Renal cortex interstitium (tissue), 11 donors: Measurements from ENCODE around the gene GNAQ. TPM values are rescaled to one million over a fixed set of nuclear protein-coding genes. Genes with fewer than 3 reads are reported as not detected.
"Not testable (repeated sequence)": the region's sequence is repeated elsewhere in the genome, so short reads cannot be mapped to it uniquely, and the experiment has no call there.

Source experiments
- DNase-seq, 11 donors: peaks; one replicate each; pipeline ENCODE4 v3.0.0-alpha.2; 2013; ENCODE audit warnings: low read depth in 9 of 11, low spot score in 4 of 11; ENCODE audit errors: extremely low read depth in 1 of 11
- polyA plus RNA-seq, 3 donors: library from polyadenylated mRNA; unstranded; fragments of 120-200 nt; gene quantifications; one replicate each; pipeline ENCODE4 v1.2.1, GENCODE V29; 2013; ENCODE audit not compliant: insufficient read length in 3 of 3

Gene GNAQ
- polyA plus RNA-seq, 3 donors: 58.9 to 65.1 (median 60.5) TPM

DNA sequence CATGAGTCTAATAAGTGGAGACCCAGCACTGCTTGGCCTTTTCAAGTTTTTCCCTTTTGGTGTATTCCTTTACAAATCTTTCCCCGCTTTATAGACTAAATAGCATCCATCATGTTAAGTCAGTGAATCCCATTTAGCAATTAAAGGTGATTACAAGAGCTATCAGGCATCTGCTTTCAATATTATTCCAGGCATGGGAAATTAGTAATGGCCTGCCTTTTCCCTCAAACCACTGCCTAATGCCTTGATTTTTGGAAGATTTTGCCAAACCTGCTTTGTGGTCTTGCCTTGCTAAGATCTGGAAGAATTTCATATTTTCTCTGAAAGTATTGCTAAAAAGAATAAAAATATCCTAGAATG, 280.6 kb downstream of the GNAQ start:
- no peak for DNase-seq

DNA sequence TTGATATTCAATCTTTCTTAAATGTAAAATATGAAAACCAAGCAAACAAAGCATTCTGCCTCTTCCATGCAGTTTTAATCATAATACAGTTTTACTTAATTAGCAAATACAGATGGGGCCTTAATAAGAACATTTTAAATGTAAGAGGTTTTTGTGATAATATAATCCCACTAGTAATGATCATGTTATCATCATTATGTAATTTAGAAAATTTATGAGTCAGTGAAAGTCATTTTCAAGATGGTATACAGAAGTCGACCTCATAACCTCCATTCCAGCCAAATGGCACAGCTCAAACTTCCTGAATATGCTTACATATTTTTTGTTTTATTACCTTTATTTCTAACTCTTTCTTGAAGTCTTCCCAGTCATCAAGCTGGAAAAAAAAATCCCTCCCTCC, 281.3 kb downstream of the GNAQ start:
- DNase-seq: no peak

DNA sequence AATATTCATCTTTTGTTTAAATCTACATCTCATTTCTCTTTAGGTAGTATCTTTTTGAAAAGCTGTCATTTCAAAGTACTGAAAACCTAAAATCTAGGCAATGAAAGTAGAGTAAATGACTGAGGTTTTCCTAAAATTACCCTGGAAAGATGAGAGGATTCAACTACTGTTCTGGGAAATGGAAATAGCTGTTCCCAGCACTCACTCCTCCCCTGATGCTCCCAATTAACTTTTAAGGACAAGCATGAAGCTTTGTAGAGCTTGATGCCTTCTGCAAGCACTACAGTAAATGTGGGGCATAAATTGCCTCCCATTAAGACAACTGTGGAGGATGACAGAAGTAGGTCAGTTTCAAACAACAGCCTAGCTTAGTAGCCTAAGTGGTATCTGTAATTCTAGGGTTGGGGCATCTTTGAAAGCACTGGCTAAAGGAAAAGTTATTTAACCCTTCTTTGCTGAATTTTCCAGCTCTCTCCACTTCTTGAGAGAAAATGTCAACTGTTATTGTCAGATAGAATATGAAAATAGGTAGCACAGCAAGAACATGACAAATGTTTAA, 283.3 kb downstream of the GNAQ start:
- DNase-seq: no peak

DNA sequence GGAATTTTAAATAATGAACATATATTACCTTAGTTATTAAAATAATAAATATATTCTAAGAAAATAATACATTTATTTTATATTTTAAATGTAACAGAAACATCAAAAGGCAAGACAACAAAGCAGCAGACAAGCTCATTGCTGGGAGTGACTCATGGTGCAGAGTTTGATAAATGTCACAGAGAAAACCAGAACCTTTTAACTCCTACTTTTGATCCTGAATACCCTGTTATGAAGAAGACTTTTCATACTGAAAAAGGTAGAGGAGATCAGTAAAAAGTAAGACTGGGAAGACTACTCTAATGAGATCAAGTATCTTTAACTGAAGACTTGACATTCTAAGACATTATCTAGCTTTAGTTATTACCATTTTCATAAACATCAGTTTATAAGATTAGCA, 284.4 kb downstream of the GNAQ start:
- no peak for DNase-seq

DNA sequence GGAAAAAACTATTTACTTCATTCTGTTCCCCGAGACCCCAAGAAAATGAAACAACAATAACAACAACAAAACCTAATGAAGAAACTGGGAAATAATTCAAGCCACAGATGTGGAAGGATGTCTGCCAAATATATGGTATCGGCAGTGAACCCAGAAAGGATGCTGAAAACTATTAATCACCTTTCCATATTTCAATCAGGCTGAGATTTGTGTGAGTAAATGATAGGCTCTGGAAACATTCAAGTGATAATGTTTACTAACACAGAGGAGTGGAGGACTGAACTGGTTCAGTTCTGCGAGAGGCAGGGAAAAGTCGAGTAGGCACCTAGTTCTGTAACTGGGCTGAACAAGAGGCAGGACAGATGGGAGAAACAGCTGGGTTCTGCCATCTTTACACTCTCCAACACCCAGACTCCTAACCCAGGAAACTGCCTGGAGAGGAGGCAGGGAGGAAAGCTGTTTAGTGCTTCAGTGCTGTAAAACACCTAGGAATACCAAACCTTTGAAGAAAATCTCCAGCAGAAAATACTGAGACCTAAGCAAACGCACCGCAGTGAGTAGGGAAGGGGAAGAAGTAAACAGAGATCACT, 286.7 kb downstream of the GNAQ start:
- no peak for DNase-seq

DNA sequence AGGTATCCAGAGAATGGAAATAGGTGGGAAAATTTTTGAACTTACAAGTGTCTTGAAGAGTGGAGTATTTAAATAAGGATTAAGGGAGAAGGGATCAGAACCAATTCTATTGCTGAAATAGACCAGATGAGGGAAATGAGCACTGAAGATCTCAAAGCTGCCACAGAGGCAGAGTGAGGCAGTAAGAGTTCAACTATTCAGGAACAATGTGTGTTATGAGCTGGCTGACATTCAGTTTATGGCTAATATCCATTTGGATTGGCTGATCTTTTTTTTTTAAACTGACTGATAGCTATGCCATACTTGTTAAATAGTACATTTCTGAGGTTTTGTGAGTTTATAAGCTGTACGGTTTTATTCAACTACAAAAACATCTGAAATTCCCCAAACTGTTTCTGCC, 288.2 kb downstream of the GNAQ start:
- no peak for DNase-seq

DNA sequence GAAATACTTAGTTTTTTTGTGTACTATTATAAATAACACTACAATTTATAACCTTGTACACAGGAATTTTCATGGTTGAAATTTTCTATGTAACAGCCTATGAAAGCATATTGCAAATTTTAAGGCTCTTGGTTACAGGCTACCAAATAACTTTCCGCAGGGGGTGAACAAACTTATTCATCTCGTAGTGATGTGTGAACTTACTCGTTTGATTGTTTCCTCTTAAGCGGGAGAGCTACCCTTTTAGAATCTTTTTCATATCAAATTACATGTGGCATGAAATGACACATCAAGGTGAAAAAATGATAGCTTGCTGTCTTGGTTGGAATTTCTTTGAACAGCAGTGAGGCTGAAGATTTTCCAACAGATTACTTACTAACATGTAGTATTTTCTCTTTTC, 292.7 kb downstream of the GNAQ start:
- DNase-seq: no peak

DNA sequence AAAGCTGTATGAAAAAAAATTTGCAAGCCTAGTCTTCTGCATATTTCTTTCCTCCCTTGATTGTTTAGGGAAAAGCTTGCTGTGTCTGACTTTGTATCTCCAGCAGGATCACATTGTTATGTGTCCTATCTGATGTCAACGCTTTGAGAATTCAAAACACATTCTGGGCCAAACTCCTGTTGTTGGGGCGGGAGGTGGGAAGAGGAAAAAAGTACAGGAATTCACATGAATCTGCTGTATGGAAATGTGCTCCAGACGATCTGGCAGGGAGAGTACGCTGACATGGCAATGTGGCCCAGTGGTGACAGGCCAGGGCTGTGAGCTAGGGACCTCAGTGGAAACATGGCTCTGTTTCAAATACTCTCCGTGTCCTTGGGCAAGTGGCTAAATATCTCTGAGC, 296.1 kb downstream of the GNAQ start:
- no peak for DNase-seq

DNA sequence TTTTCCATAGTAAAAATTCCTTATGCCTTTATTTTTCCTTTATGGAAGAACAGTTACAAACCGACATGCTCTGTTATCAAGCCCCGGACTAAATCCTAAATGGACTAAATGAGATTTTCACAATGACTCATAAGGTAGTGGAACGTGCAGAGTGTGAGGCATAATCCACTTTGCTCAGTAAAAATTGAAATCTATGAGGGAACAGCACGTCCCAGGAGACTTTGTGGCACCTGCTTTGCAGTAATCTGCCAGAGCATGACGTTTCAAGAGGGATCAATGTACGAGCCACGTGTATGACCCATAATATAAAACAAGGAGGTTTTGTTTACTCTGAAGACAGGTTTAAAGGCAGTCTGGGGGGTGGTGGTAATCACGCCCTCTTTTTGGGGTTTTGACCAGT, 299.7 kb downstream of the GNAQ start:
- no peak for DNase-seq

DNA sequence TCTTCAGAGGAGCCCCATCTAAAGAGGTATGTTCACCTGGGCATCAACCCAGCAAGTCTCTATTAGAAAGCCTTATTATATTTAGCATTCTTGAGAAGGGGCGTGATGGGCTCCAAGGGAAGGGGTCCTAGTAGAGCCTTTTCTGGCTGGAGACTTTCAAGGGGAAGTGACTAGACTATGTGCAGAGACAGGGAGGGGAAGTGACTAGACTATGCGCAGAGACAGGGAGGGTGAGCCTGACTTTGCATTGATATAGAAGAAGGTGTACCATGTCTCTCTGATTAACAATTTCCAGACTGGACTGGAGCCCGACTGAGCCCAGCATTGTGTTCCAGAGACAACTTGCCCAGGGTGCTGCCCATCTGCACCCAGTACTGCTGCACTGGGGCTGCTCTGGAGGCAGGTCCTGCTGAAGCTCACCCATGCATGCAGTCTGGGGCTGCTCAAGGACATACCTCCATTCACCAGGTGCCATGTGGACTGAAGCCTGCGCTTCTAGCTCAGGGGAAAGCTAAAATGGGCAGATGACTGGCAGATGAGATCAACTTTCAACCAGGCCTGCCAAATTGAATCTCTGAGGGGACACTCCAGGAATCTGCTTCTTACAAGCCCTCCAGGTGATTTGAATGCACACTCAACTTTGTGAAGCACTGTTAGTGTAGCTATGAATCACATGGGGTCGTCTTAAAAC, 300.5 kb downstream of the GNAQ start:
- no peak for DNase-seq

DNA sequence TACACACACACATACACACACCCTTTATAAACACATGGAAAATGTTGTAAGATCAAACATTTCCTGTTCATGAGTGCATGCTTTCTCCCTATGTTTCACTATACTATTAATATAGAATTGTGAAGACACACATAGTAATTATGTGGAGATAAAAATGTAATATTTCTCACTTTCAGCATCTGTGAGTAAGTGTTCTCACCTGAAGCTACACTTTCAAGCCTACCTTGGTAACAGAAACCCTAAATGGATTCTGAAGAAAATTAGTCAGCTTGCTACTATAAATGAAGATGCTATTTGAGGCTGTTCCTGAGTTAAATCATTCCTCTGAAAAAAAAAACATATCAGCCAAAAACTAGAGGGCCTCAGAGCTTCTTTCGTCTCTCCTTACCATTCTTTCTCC, 302.4 kb downstream of the GNAQ start:
- no peak for DNase-seq

DNA sequence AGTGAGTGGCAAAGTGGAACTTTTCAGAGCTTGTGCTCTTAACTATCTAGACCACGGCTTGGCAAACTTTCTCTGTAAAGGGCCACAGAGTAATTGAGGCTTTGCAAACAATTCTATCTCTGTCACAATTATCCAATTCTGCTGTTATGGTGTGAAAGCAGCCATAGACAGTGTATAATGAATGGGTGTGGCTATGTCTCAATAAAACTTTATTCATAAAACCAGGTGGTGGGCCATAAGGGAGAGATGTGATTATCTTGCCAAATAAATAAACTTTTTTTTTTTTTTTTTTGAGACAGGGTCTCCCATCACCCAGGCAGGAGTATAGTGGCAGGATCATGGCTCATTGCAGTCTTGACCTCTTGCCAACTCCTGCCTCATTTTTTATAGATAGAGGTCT, 304.8 kb downstream of the GNAQ start:
- DNase-seq: no peak

DNA sequence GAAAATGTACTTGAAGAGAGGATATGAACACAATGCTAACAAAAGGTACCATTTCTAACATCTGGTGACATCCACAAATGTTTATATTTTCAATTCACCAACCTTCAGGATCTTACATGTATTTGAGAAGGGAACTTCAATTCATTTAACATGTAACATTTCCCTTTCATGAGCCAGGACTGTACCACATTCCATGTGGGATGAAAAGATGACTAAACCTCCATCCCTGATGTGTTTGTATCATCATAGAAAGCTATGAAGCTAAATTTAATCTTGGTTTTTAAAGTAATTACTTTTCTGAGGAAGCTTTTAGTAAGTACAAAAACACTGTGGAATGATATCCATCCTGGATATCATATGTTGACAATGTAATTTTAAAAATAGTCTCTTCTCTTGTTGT, 305.3 kb downstream of the GNAQ start:
- DNase-seq: no peak

DNA sequence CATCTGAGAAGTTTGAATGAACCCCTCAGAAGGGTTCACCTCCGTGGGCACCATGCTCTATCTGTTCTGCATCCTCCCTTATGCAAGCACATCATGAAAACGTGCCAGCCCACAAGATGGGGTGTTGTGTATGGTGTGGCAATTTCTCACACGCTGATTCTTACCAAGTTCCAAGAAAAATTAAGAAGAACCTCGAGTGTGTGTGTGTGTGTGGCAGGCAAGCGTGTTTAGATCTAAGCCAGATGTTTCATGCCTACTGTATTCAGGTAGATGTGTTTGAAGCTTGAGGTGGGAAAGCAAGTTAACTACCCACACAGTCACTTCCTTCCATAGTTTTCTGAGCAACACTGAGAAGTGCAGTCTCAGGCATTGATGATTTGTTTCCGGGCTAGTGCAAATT, 305.8 kb downstream of the GNAQ start:
- no peak for DNase-seq

DNA sequence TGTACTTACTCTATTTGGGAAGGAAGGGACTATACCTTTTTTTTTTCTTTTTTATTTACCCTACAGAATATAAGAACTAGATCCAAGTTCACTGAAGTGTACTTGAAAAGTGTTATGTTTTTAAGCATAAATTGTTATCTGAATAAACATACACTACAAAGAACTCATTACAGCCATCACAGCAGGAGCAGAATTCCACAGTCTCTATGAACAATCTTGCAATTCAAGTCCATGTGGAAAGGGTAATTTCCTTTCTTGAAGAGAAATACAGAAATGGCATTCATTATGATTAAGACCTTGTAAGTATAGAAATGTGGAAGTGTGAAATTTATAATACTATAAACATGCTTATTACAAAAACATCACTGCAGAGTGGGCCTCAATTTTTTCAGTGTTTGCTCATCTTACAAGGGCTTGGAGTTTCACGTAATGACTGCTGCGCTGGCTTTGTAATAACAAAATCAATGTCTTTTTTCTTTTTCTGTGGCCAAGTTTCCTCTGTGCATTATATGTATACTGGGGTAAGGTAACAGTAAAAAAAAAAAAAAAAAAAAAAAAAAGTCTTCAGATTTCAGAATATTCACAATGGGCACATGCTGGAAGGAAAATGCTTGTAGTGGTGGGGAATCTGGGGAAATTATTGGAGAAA, 306.4 kb downstream of the GNAQ start:
- DNase-seq: no peak

DNA sequence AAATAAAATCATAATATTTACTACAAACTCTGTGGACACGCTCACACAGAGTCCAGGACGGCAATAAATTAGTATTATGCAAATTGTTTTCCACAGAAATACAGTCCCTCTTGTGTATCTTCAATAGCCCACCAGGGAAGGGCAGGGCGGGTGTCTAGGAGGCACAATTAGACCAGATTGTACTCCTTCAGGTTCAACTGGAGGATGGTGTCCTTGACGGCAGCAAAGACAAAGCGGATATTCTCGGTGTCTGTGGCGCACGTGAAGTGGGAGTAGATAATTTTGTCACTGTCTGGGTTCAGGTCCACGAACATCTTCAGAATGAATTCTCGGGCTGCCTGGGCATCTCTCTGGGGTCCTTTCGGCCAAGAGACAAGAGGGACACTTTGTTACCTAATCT, 310.5 kb downstream of the GNAQ start:
- not testable (repeated sequence) for DNase-seq

DNA sequence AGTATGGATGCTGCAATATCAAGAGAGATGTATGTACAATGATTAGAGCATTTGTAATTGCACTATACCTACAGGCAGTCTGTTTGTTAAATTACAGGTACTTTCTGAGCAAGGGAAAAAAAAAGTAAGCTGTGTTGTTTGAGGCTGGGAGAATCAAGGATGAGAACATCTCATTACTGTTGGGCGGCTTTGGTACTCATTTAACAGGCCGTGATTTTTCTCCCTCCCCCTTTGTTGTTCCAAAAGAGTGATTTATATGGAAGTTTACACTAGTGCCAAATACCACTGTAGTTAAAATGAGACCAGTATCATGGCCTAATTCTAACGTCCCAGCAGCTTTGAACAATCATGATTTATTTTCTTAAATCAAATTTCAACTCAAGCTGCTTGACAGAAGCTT, 312.3 kb downstream of the GNAQ start:
- DNase-seq: no peak

DNA sequence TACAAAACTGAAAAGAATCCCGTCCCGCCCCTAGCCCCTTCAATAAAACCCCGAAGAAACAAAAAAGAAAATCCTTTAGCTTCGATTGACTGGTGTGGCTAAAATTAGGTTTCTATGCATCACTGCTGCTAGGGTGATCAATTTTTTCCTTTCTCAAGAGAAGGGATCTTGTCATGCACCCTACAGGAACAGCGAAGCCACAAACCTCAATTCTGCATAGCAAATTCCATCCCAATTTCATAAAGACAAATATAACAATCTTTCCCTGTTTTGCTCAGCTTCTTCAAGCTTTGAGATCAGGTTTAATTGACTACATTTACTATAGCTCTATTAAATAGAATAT, 313.3 kb downstream of the GNAQ start:
- not testable (repeated sequence) for DNase-seq

DNA sequence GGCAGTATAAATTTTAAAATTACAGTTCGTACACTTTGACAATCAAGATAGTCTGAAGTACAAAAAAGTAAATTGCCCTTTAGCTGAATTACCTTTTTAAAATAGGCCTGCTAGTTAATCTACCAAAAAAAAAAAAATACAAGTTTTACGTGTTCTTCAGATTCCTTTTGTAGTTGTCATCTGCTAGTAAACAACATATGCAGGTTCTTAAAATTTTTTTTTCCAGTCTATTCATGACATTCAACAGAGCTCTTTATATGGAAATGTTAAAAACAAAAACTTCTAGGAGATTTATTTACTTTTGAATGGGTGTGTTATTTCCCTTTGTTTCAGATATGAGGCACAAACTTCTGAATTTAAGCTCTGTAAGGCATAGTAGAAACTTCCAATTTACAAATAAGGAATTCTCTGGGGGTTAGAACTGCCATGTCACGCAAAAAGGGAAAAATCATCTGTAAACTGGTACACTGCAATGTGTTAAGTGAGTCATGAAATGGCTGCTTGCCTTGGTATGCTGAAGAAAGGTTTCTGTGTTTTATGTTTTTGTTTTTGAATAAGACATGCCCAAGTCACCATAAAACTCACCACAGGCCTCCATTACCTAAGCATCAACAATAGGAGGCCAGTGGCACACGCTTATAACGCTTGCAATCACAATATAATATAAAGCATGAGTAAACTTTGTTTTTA, 313.9 kb downstream of the GNAQ start:
- not testable (repeated sequence) for DNase-seq

DNA sequence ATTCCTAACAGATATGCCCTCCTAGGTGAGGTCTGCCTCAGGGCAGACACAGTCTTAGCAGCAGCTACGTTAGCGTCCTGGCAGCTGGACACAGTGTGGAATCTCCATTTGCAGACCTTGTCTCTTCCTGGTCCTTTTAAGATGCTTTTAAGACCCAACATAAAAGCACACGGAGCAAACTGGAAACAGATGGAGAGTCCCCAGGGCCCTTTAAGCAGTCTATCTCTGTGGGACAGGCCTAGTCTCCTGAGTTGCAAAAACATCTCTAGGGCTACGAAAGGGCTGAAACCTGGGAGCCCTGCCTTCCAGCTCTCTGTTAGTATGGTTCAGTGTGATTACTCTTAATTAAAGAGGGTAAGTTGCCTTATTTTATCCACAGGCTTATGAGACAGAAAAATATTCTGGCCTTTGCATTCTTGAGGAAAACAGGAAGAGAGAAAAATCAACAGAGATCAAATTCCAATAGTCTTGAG, 317.5 kb downstream of the GNAQ start:
- no peak for DNase-seq
